GM06990 (cell line): Measurements from ENCODE around the gene ADAMTS17.

Experiments
- DNase-seq: peaks from one replicate; pipeline ENCODE4 v3.0.0-alpha.2; 2011; ENCODE audit not compliant: insufficient read length; ENCODE audit errors: extremely low read depth
- H3K27me3 ChIP-seq: replicated peaks from 2 replicates; pipeline ENCODE4 v1.6.0; 2011; ENCODE audit warnings: low read length; ENCODE audit not compliant: control insufficient read depth, insufficient read depth
- H3K36me3 ChIP-seq: 2 replicates; pipeline ENCODE4 v1.5.1; 2011; ENCODE audit warnings: low read length; ENCODE audit not compliant: control insufficient read depth, insufficient read depth
- H3K4me3 ChIP-seq: replicated peaks from 2 replicates; pipeline ENCODE4 v1.5.1; 2011; ENCODE audit warnings: low read depth, mild to moderate bottlenecking, control low read depth, low read length
- CTCF ChIP-seq: IDR thresholded peaks from 2 replicates; pipeline ENCODE4 v1.5.1; 2011; ENCODE audit warnings: low read length, control low read depth, mild to moderate bottlenecking, inconsistent platforms; ENCODE audit not compliant: insufficient read depth, poor library complexity, severe bottlenecking

ADAMTS17 gene

GRCh38 chr15:99997112-99997651 lies 344.6 kb downstream of the ADAMTS17 start:
- no peak for TF ChIP-seq CTCF
- no peak for DNase-seq
- H3K4me3 ChIP-seq = no peak overlapping the region

GRCh38 chr15:99996660-99997059 lies 345.1 kb downstream of the ADAMTS17 start:
- no peak for TF ChIP-seq CTCF
- Histone ChIP-seq H3K27me3 (no peaks in the 10 kb centered on the region; the same call in none of the 2 replicates), H3K36me3 (no peaks in the 10 kb centered on the region), H3K4me3 (no peak overlapping the region)
- DNase-seq = no peak

More at GRCh38 chr15:99997112-99997651, 344.6 kb downstream of the ADAMTS17 start:
- no peaks in the 10 kb centered on the region for H3K36me3 ChIP-seq
- no peaks in the 10 kb centered on the region; the same call in none of the 2 replicates for H3K27me3 ChIP-seq

GRCh38 chr15:99995543-99995942 lies 346.2 kb downstream of the ADAMTS17 start:
- Histone ChIP-seq H3K4me3 (no peak overlapping the region), H3K27me3 (no peaks in the 10 kb centered on the region; the same call in none of the 2 replicates), H3K36me3 (no peaks in the 10 kb centered on the region)
- TF ChIP-seq CTCF = no peak
- DNase-seq = no peak

GRCh38 chr15:99994849-99995248 lies 346.9 kb downstream of the ADAMTS17 start:
- TF ChIP-seq CTCF = no peak
- no peaks in the 10 kb centered on the region for H3K36me3 ChIP-seq
- no peaks in the 10 kb centered on the region; the same call in none of the 2 replicates for H3K27me3 ChIP-seq
- no peak overlapping the region for H3K4me3 ChIP-seq
- no peak for DNase-seq

GRCh38 chr15:99993681-99994131 lies 348.1 kb downstream of the ADAMTS17 start:
- no peak overlapping the region for H3K4me3 ChIP-seq
- DNase-seq = no peak
- no peaks in the 10 kb centered on the region; the same call in 1 of the 2 replicates for H3K27me3 ChIP-seq
- no peak for TF ChIP-seq CTCF
- H3K36me3 ChIP-seq = no peaks in the 10 kb centered on the region

- TF ChIP-seq CTCF = no peak
- no peak for DNase-seq
- Histone ChIP-seq H3K4me3 (no peak overlapping the region), H3K36me3 (no peaks in the 10 kb centered on the region), H3K27me3 (no peaks in the 10 kb centered on the region)
Measured at GRCh38 chr15:99993262-99993661, 348.5 kb downstream of the ADAMTS17 start.
